ENCODE results near the gene DHRS7B.
"Not testable (repeated sequence)": the region's sequence is repeated elsewhere in the genome, so short reads cannot be mapped to it uniquely, and the experiment has no call there.

Gene DHRS7B

DNA sequence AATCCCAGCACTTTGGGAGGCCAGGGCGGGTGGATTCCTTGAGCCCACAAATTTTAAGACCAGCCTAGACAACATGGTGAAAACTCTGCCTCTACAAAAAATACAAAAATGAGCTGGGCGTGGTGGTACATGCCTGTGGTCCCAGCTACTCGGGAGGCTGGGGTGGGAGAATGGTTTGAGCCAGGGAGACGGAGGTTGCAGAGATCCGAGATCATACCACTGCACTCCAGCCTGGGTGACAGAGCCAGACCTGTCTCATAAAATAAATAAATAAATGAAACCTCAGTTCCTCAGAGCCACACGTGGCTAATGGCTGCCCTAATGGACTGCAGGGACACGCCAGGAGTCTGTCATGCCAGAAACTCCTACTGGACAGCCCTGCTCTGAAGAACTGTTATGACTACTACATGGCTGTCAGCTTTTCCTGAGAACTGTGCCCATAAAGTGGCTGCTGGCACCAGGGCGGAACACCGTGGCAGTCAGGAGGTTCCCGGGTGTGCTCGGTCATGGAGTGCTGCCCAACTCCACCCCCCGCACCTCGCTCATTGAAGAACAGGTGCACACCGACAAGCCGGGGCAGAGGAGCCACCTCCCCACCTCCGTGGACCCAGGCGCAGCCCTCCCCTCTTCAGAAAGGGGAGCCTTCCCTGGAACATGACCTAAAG, 82.9 kb downstream of the DHRS7B start:
- DNase-seq (ENCODE audit: low spot score) = peak; percentile 48

DNA sequence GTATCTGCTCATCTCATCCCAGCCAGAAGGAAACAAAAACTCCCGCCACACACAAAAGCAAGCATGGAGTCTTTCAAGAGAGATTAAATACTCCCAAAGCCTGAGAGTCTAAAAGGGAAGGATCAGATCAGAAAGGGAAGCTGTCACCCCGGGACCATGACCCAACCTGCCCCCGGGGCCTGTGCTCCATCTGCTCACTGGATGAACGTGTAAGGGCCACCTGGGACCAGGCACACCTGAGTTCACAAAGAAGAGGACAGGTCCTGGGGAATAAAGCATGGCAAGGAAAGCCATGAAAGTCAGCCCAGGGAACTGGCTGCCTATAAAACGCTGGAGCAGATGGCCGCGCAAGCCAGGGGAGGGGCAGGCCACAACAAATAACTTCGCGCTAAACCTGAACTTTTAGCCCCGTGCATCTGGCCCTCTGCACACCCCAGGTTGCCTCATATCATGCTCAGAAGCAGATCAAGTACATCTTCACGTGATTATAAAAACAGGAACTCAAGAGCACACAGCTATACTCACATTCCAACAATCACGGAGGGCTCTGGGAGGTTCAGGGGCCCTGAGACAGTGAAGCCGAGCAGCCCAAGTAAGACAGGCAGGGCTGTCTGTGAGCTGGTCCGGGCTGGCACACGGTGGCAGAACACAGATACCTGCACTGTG, 83.8 kb downstream of the DHRS7B start:
- no peak for DNase-seq (ENCODE audit: low spot score)

DNA sequence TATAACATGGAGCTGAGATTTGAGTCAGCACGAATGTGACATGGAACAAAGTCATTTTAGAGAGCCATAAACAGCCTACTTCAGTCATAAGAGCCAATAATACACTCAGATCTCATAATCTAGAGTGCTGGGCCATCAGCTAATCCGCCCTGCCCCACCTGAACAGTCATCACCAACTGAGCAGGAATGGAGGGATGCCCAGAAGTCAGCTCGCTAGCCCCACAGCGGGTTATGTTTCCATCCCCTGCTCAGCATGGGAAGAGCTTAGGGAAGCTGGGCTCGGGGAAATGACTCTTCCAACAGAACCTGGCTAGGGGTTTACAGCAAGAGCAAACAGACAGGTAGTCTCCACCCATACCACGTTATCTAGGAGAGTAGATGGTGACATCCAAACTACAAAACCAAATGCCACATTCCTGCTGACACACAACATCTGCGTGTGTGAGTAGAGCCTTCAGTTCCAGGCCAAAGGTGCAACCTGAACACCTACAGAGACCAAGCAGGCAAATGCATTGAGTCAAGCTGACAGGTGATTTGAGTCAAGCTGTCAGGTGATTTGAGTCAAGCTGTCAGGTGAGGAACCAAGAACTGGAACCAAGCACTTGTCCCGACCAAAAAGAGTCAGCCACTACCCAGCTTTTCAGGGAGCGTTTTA, 85.2 kb downstream of the DHRS7B start:
- DNase-seq (ENCODE audit: low spot score) = no peak

DNA sequence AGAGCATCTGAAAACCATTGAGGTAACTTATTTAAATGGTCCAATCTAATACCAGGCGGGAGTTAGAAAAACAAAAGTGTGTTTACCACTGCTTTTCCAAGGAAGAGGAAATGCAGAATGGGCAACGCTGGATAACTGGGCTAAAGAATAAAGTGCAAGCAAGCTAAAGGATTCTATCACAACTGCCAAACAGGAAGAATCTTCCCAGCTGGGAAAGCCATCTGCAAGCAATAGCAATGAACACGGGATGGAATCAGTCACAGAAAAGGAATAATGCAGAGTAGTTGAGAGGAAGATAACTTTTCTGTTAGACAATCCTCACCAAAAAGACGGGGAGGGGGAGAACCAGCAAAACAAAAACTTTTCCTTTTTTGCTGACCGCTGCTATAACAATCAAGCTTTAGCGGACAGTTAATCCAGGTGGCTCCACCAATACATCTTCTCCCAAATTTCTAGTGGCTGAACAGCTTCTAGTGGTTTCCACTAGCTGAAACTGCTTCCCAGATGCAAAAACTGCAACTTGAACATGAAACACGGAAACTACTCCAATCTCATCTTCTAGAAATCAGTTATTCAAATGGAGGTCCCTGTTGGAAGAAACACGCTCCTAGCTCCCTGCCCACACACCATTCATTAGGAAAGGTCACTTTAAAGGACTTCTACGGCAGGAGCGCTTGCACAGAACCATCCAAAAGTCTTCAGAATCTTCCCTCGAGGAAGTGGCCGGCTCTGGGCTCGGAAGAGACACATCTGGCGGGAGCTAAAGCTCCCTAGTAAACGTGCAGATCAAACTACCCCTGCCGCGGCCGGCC, 86.3 kb downstream of the DHRS7B start:
- no peak for DNase-seq (ENCODE audit: low spot score)

DNA sequence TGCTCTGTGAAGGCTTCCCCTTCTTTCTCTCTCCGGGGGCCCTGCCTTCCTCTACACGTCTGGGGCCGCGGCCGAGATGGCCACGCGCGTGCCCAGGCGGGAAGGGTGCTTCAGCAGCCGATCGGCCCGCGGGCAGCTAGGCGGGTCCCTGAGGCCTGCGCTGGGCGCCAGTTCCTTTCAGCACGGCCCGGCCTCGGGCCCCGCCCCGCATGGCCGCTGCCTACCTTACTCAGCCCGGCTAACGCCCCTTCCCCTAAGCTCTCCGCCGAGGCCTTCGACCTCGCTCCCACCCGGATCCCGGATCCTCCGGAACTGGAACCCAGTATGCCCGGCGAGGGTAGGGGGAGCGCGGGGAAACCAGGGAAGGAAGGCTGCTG, 86.9 kb downstream of the DHRS7B start:
- no peak for DNase-seq (ENCODE audit: low spot score)

DNA sequence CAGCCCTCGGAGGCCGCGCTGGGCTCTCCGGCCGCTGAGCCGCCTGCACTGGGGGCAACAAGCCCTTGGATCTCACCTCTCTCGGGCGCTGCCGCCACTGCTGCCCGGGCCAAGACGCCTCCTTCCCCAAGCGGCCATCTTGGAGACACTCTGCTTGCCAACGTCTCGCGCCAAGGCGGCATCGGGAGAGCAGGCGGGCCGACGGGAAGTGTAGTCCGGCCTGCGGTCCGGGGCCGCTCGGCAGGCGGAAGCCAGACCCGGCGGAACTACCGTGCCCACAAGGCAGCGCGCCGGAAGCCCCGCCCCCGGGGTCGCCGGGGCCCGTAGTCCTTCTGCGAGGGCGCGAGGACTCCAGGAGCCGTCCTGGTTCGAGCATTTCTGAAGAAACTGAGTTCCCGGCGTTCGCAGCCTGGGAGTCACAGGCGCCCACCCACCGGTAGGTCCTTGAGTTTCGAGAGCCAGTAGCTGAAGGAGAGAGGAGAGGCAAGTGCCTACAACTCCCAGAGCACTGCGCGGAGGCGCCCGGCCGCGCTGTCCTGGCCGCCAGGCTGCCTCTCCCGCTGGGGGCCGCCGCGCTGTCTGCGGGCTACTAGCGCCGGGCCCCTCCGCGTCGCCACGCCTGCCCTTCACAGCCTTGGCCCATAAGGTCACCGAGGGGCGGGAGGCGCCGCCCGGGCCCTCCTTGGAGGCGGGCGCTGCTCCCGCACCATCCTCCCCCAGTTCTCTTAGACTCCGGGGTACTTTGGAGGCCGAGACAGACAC, 87.4 kb downstream of the DHRS7B start, which contains the start of gene TMEM11:
Gene TMEM11, minus strand, starts transcription at position 147 of the 762 bp plus-strand sequence. Its CDS starts 9 bp downstream, at position 138.
- DNase-seq (ENCODE audit: low spot score) = peak; percentile 97

DNA sequence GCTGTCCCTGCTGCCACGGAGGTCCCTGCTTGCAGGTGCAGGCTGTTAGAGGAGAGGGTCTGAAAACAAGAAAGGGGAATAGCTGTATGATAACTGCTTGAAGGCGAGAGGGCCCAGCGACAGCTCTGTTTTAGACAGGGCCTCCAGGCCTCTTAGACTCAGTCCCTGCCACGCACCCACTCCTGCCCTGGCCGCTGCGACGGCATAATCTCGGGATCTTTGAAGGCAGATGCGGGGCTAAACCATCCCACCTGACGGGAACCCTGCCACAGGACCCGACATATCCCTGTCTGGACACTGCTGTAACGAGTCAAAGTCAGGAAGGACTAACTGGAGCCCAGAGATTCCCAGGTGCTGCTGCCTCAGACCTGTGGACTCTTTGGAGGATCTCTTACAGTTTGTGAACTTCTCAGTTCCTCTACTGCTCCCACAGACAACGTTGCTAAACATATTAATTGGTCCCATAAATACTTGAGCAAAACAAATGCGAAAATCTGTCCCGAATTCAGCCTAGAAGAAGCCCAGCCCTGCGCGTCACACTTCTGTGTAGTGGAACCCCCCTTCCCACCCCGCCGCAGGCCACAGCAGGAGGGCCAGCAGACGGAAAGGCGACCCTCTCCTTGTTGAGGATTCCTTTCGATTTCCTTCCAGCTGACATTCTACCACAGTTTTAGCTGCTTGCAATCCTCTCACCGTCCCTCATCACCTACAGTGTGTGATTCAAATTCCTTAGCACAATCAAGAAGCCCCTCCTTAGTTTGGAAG, 88.2 kb downstream of the DHRS7B start:
- peak; percentile 53 for DNase-seq (ENCODE audit: low spot score)

DNA sequence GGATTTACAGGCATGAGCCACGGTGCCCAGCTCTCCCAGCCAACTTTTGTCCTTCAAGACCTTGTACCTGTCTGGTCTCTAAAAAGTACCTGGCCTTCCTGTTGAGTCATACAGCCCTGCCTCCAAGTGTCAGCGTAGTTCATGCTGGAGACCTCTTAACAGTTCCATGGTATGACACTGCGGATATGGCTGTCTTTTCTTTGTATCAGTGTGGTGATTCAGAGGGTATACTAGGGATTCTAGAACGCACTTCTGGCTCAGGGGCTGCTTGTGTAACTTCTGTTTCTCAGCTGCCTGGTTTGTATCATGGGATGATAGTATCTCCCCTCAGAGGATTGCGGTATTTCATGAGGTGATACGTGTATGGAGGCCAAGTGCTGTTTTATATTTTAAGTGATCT, 89.2 kb downstream of the DHRS7B start:
- DNase-seq (ENCODE audit: low spot score) = no peak

DNA sequence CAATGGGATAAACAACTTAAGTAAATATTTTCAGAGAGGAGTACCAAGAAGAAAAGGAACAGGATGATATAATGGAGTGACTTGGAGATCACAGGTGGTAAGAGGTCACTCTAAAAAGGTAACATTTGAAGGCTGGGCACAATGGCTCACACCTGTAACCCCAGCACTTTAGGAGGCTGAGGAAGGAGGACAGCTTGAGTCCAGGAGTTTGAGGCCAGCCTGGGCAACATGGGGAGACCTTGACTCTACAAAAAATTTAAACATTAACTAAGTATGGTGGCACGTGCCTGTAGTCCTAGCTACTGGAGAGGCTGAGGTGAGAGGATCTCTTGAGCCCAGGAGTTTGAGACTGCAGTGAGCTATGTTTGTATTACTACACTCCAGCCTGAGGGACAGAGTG, 90.6 kb downstream of the DHRS7B start:
- DNase-seq (ENCODE audit: low spot score) = no peak

DNA sequence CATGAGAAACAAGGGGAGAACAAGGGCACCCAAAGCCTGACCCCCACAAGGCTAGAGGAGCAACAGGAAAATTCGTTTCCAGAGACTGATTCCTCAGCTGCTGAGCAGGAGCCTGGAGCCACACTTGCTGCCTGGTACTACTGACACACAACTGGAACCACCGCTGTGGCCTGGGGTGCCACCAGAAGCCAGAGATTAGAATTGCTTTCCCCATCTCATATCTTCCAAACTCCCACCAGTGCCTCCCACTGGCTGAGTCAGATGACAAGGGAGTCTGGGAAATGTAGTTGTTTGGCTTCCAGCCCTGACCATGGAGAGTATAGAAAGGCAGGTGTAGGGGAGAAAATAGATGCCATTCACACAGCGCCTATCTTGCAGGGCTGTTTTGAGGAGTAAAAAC, 91.3 kb downstream of the DHRS7B start:
- peak; percentile 53 for DNase-seq (ENCODE audit: low spot score)

DNA sequence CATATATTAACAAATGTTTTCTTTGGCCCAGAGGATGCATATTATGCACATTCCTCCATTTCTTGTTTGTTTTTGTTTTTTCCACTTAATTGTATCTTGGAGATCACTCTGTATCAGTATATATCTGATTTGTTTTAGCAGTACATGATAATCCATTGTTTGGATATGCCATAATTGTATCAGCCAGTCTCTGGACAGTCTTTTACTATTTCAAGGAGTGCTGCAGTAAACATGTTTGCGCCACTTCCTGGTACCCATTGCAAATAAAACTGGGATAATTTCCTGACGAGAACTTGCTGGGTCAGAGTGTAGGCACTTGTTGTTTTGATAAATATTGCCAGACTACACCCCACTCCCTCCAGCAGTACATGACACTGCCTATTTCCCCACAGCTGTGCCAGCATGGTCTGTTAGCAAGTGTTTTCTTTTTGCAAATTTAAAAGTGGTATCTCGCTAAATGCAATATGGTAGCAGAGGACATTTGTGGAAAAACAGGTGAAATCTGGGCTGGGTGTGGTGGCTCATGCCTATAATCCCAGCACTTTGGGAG, 92.1 kb downstream of the DHRS7B start:
- DNase-seq (ENCODE audit: low spot score) = no peak

DNA sequence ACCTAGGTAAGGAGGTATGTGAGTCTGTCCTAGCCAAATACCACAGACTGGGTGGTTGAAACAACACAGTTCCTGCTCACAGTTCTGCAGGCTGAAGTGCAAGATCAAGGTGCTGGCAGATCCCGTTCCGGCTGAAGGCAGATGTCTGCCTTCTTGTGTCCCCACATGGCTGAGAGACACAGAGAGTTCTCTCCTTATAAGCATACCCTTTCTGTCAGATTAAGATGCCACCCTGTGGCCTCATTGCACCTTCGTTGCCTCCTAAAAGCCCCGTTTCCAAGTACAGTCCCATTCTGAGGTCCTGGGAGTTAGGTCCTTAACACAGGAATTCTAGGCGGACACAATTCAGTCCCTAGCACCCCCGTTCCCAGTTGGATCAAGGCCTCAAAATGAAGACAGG, 96.3 kb downstream of the DHRS7B start:
- DNase-seq (ENCODE audit: low spot score) = no peak

DNA sequence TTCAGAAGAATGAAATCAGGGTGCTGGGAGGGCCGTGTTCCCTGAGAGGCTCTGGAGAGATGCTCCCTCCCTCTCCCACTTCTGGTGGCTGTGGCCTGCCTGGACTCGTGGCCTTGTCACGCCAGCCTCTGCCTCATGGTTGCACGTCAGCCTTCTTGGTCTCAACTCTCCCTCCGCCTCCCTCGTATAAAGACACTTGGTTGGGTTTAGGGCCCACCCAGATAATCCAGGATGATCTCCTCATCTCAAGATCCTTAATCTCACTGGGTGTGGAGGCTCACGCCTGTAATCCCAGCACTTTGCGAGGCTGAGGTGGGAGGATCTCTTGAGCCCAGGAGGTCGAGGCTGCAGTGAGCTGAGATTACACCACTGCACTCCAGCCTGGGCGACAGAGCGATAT, 100.5 kb downstream of the DHRS7B start:
- DNase-seq (ENCODE audit: low spot score) = not testable (repeated sequence)

DNA sequence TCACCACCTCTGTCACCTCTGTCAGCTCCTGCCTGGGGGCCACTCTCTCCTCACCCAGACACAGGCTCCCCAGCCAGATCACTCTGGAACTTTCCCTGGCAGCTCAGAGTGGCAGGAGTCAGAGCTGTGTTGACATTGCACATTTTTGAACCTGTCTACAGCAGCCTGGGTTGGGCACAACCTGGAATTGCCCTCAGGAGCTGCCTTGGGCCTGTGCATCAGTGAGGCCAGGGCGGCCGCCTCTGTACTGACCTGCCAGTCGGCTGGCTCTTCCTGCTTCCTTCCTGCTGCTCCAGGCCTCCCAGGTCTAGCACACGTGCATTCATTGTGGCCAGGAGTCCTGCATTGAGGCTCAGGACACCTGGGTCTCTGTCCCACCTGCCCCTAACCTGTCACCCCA, 101.3 kb downstream of the DHRS7B start:
- no peak for DNase-seq (ENCODE audit: low spot score)

DNA sequence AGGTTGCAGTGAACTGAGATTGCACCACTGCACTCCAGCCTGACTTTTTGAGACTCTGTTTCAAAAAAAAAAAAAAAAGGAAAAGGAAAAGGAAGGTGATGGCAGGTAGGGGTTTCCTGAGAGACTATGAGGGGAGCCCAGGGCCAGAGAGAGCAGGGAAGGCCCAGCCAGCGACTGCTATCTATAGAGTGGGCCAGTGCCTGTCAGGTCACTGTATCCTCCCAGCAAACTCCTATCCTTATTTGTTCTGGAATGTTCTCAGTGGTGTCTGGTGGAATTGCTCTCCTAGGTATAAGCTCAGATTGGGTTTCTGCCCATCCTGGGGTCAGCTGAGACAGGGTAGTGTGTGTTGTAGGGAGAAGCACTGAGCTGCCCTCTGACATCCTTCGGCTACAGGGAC, 102.1 kb downstream of the DHRS7B start:
- no peak for DNase-seq (ENCODE audit: low spot score)

DNA sequence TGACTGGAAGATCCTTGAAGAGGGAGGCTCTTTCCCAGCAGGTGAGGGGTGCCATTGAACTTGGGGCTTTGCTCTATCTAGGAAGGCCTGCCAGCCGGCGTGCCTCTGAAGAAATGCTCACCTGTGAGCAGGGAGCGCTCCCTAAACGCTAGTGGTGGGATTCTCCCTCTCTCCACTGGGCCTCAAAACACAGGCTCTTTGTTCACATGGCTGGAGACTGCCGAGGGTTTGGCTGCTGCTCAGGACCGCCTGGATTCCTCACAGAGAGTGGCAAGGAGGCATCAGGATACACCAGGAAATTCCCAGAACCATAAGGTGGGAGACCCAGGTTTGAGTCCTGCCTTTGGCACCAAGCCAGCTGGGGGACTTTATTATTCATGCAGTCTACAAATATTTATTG, 104.8 kb downstream of the DHRS7B start:
- DNase-seq (ENCODE audit: low spot score) = no peak

DNA sequence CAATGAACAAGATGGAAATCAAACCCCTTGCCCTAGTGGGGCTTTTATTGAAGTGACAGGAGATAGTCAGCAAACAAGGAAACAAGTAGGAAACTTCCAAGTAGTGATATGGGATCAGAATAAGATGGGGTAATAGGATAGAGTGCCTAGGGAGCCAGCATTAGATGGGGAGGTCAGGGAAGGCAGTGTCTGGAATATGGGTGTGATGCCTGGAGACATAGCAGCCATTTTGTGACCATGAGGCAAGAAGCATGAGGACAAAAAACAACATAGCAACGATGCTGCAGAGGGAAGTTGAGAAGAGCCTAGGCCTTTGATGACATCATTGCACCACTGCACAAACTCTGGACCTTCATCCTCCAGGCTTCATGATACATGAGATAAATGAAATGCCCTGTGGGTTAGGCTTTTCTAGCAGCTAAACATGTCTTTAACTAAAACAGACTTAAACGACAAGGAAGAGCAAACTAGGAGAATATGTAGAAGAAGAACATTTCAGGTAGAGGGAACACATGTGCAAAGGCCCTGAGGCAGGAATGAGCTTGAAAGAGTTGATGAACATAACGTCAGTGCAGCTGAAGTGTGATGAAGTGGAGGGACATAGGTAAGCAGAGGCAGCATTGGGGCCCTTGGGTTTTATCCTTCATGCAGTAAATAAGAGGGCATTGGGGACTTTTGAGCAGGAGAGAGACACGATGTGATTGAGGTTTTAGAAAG, 105.4 kb downstream of the DHRS7B start:
- DNase-seq (ENCODE audit: low spot score) = no peak

DNA sequence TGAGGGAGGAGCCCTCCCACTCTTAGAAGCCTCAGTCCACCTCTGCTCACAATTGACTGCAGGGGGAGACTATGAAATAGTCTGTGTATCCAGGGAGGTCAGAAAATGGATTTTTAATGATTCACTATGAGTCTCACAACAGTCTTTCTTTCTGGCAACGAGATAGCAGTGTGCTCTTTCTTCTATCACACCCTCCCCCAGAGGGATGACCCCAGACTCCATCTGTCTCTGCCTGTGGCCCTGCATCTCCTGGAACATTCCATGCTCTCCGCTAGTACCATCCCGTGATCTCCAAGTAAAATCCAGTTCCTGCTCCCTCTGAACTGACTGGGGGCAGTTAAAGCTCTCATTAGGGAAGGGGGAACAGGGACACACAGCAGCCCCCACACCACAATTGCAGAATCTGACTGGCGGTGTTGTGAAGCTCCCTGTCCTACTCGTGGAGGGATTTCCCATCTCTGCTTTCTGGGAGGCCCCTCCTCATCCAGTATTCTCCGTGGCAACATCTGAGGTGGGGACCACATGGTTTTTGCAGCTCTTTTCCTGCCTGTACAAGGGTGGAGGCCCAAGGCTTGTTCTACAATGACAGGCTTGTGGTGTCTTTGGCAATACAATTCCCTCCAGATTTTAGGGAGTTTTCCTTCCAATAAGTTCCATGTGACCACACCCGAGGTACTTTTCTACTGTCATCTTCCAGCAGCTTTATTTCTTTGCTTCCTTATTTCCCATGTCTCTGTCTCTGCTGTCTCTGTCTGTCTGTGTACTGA, 107.0 kb downstream of the DHRS7B start:
- no peak for DNase-seq (ENCODE audit: low spot score)

DNA sequence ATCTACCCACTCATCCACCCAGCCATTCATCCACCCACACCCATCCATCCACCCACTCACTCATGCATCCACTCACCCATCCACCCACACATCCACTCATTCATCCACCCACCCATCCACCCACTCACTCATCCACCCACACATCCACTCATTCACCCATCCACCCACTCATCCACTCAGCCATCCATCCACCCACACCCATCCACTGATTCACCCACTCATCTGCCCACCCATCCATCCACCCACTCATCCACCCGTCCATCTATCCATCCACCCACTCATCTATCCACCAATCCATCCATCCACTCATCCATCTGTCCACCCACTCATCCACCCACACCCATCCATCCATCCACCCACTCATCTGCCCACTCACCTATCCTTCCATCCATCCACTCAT, 109.2 kb downstream of the DHRS7B start:
- no peak for DNase-seq (ENCODE audit: low spot score)
